Transverse colon (tissue), 4 donors: ENCODE data around the gene GTF2F2. TPM values are rescaled to one million over a fixed set of nuclear protein-coding genes. Genes with fewer than 3 reads are reported as not detected.

ENCODE experiments used
- DNase-seq: peaks from one replicate; pipeline ENCODE4 v3.0.0-alpha.2; 2019
- H3K27ac ChIP-seq, 4 donors: fragments of 200-600 bp; sonication (generic); 2 replicates each; pipeline ENCODE4 v1.5.1; 2016 to 2018; ENCODE audit warnings: inconsistent platforms in 4 of 4
- H3K27me3 ChIP-seq: fragments of 200-600 bp; sonication (generic); 2 replicates; pipeline ENCODE4 v1.5.1; 2017; ENCODE audit warnings: inconsistent platforms
- H3K36me3 ChIP-seq, 4 donors: fragments of 200-600 bp; sonication (generic); 2 replicates each; pipeline ENCODE4 v1.5.1; 2017 to 2019; ENCODE audit warnings: inconsistent platforms in 4 of 4
- H3K4me1 ChIP-seq, 4 donors: fragments of 200-600 bp; sonication (generic); 2 replicates each; pipeline ENCODE4 v1.5.1; 2017 to 2020; ENCODE audit warnings: inconsistent platforms in 4 of 4
- H3K4me3 ChIP-seq, 4 donors: fragments of 200-600 bp; sonication (generic); 1 replicate in 1 of 4; 2 replicates in 3 of 4; pipeline versions ENCODE4 v1.5.1 to v1.6.1; 2017 to 2019; ENCODE audit warnings: inconsistent platforms in 4 of 4
- H3K9me3 ChIP-seq, 2 donors: fragments of 200-600 bp; sonication (generic); 2 replicates each; pipeline ENCODE4 v1.5.1; 2017 to 2019; ENCODE audit warnings: inconsistent platforms in 2 of 2
- EP300 ChIP-seq: sonication (generic); formaldehyde crosslinking; IDR thresholded peaks from one replicate; pipeline ENCODE4 v1.6.1; 2017; ENCODE audit warnings: antibody characterized with exemption, low read depth
- POLR2A ChIP-seq: fragments of 450-650 bp; IDR thresholded peaks from one replicate; pipeline ENCODE4 v1.6.1; 2016; ENCODE audit warnings: antibody characterized with exemption, mild to moderate bottlenecking, moderate library complexity
- POLR2AphosphoS5 ChIP-seq, 3 donors: sonication (generic); formaldehyde crosslinking; IDR thresholded peaks; one replicate each; pipeline ENCODE4 v1.6.1; 2016; ENCODE audit warnings: antibody characterized with exemption in 3 of 3
- WGBS, 2 donors: methylation state at CpG; one replicate each; pipeline ENCODE4 v1.1.5; 2018; ENCODE audit warnings: low coverage in 1 of 2; 5-methylcytosine and 5-hydroxymethylcytosine counted together
- in situ Hi-C, 4 donors: fragments of 200-750 bp; cut with MboI; loops; one replicate each; pipeline versions ENCODE4 v1.15.0 to v1.15.1; 2017; ENCODE audit warnings: low sequenced_read_pairs in 3 of 4, low pct_ligation_motif_present in 1 of 4, low pct_unique_long_range_greater_than_20kb in 1 of 4
- intact Hi-C: fragments of 100-400 bp; cut with DNase I; formaldehyde crosslinking; loops from one replicate; pipeline ENCODE4 v1.15.1; 2023; ENCODE audit warnings: low total_unique reads
- total RNA-seq, 4 donors: library from RNA; depleted of rRNA; stranded (reverse); fragments of >200 nt; gene quantifications; one replicate each; pipeline ENCODE4 v1.1.0, GENCODE V29; 2016
- TF ChIP-seq, protein P1 (sequence below), 5 experiments: fragments of 200-600 bp in 3 of 5; fragments of 450-650 bp in 2 of 5; sonication (generic) in 3 of 5; IDR thresholded peaks; 1 replicate in 2 of 5; 2 replicates in 3 of 5; pipeline ENCODE4 v1.5.1; 2016 to 2017; ENCODE audit warnings: antibody characterized with exemption in 5 of 5, inconsistent platforms in 3 of 5, mild to moderate bottlenecking in 2 of 5, moderate library complexity in 1 of 5

Gene GTF2F2, protein sequence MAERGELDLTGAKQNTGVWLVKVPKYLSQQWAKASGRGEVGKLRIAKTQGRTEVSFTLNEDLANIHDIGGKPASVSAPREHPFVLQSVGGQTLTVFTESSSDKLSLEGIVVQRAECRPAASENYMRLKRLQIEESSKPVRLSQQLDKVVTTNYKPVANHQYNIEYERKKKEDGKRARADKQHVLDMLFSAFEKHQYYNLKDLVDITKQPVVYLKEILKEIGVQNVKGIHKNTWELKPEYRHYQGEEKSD
- 10 to 100 TPM in 3 of 4 donors, 1 to 10 TPM in 1; 6.8 to 23.8 (median 13.5) TPM for total RNA-seq

- in situ Hi-C loops (no loop called here), intact Hi-C loops (no loop called here)
- Histone ChIP-seq H3K4me1 (peaks cover 7 to 27% (median 16%) of the 10 kb centered on the region in 4 donors), H3K27ac (peak within 1 kb of the TSS; percentile 84 to 91 (median 88)), H3K4me3 (peak within 1 kb of the TSS; percentile 64 to 89 (median 77)), H3K36me3 (no peaks in the 10 kb centered on the region), H3K9me3 (no peaks in the 10 kb centered on the region), H3K27me3 (no peaks in the 10 kb centered on the region)
- WGBS, 2 donors: 0 to 1% methylated on average over 18 to 53 of the region's 53 CpGs
- TF ChIP-seq, protein P1, sequence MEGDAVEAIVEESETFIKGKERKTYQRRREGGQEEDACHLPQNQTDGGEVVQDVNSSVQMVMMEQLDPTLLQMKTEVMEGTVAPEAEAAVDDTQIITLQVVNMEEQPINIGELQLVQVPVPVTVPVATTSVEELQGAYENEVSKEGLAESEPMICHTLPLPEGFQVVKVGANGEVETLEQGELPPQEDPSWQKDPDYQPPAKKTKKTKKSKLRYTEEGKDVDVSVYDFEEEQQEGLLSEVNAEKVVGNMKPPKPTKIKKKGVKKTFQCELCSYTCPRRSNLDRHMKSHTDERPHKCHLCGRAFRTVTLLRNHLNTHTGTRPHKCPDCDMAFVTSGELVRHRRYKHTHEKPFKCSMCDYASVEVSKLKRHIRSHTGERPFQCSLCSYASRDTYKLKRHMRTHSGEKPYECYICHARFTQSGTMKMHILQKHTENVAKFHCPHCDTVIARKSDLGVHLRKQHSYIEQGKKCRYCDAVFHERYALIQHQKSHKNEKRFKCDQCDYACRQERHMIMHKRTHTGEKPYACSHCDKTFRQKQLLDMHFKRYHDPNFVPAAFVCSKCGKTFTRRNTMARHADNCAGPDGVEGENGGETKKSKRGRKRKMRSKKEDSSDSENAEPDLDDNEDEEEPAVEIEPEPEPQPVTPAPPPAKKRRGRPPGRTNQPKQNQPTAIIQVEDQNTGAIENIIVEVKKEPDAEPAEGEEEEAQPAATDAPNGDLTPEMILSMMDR (IDR thresholded peaks at IDR 0.05): no peak
- TF ChIP-seq EP300 (no peak), POLR2AphosphoS5 (IDR thresholded peaks at IDR 0.05) (peak; percentile 73 to 88 (median 80)), POLR2A (peak; percentile 43)
- peak; percentile 92 for DNase-seq
Observed at GRCh38 chr13:45119991-45120864, at the start of gene GTF2F2. Gene GTF2F2, plus strand, starts transcription at chr13:45120510. Its CDS starts 146 bp downstream, at chr13:45120656.

GRCh38 chr13:45073809-45074208 is 46.5 kb upstream of the GTF2F2 start:
- no peak overlapping the region for H3K27ac ChIP-seq
- no peaks in the 10 kb centered on the region for H3K36me3 ChIP-seq
- WGBS, 2 donors: 78 to 90% methylated on average over 2 to 4 of the region's 4 CpGs
- H3K4me3 ChIP-seq: no peak overlapping the region
- in situ Hi-C loops: no loop called here
- TF ChIP-seq, protein P1 (IDR thresholded peaks at IDR 0.05): no peak
- TF ChIP-seq POLR2A: no peak
- no peak for TF ChIP-seq EP300
- no peak for TF ChIP-seq POLR2AphosphoS5 (IDR thresholded peaks at IDR 0.05)
- no peaks in the 10 kb centered on the region for H3K9me3 ChIP-seq
- H3K27me3 ChIP-seq: no peaks in the 10 kb centered on the region
- intact Hi-C loops: no loop called here
- no peak for DNase-seq
- no peaks in the 10 kb centered on the region for H3K4me1 ChIP-seq

GRCh38 chr13:45074721-45075120 is 45.6 kb upstream of the GTF2F2 start:
- no peaks in the 10 kb centered on the region for H3K9me3 ChIP-seq
- no peak overlapping the region for H3K27ac ChIP-seq
- no peaks in the 10 kb centered on the region for H3K27me3 ChIP-seq
- in situ Hi-C loops: no loop called here
- TF ChIP-seq EP300: no peak
- TF ChIP-seq, protein P1 (IDR thresholded peaks at IDR 0.05): no peak
- TF ChIP-seq POLR2A: no peak
- TF ChIP-seq POLR2AphosphoS5 (IDR thresholded peaks at IDR 0.05): no peak
- no peak overlapping the region for H3K4me3 ChIP-seq
- WGBS, 2 donors: 69 to 97% methylated on average over 3 to 6 of the region's 6 CpGs
- no peaks in the 10 kb centered on the region for H3K4me1 ChIP-seq
- intact Hi-C loops: no loop called here
- no peak for DNase-seq
- no peaks in the 10 kb centered on the region for H3K36me3 ChIP-seq

DNA sequence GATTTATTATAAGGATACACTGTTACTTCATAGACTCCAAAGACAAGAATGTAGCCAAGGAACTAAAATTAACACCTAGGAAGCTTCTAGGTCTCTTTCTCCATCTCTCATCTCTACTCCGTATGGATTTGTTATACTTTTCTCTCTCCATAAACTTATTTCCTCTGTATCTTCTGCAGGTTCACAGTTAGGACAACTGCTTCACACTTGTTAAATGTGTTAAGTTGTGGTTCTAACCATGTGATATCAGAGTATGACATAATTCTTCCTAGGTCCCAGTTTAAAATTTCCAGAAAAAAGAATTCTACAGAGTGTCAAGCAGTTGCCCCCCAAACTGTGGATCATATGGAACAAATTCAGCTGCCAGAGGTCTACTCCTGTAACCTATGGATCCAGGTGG is 42.3 kb upstream of the GTF2F2 start:
- no peak overlapping the region for H3K27ac ChIP-seq
- no peaks in the 10 kb centered on the region for H3K36me3 ChIP-seq
- no peaks in the 10 kb centered on the region for H3K9me3 ChIP-seq
- no peak overlapping the region for H3K4me3 ChIP-seq
- no peak for DNase-seq
- no peak for TF ChIP-seq POLR2AphosphoS5 (IDR thresholded peaks at IDR 0.05)
- no peak for TF ChIP-seq POLR2A
- no peak for TF ChIP-seq EP300
- TF ChIP-seq, protein P1 (IDR thresholded peaks at IDR 0.05): no peak
- in situ Hi-C loops: no loop called here
- no peaks in the 10 kb centered on the region for H3K27me3 ChIP-seq
- WGBS, 2 donors: 76 to 92% methylated on average over 1 of the region's 1 CpG
- H3K4me1 ChIP-seq: no peaks in the 10 kb centered on the region
- intact Hi-C loops: no loop called here
